SIG-M5 (cell line): ENCODE results near the gene CREB3L2.
A peak's percentile ranks its signal among the peaks of the same experiment; 100 is the strongest.
"Not testable (repeated sequence)": the region's sequence is repeated elsewhere in the genome, so short reads cannot be mapped to it uniquely, and the experiment has no call there.

Experiments
- DNase-seq: peaks from one replicate; lab custom pipeline; 2025; lab: John Stamatoyannopoulos, UW

CREB3L2 gene, protein sequence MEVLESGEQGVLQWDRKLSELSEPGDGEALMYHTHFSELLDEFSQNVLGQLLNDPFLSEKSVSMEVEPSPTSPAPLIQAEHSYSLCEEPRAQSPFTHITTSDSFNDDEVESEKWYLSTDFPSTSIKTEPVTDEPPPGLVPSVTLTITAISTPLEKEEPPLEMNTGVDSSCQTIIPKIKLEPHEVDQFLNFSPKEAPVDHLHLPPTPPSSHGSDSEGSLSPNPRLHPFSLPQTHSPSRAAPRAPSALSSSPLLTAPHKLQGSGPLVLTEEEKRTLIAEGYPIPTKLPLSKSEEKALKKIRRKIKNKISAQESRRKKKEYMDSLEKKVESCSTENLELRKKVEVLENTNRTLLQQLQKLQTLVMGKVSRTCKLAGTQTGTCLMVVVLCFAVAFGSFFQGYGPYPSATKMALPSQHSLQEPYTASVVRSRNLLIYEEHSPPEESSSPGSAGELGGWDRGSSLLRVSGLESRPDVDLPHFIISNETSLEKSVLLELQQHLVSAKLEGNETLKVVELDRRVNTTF

DNA sequence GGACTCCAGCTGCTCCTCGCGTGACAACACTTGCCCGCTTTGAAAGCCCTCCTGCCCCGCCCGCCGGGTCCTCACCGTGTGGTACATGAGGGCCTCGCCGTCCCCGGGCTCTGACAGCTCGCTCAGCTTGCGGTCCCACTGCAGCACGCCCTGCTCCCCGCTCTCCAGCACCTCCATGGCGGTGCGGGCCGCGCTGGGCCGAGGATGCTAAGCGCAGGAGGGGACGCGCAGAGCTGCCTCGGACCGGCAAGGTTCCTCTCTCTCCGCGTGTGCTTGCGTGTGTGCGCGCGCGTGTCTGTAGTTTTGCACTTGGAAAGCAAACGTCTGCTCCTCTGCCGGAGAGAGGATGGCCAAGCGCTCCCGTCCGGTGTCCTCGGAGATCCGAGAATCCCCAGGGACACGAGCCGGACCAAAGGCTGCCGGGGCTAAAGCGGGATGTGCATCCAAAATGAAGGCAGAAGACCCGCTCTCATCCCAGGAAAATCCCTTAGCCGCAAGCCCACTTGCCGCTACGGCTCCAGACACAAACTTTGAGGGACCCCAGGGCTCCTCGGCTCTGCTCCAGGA lies at the start of gene CREB3L2:
TSS of gene CREB3L2 (minus strand) at position 558 of the 567 bp plus-strand sequence. CDS start at position 177, 381 bp downstream.
- no peak for DNase-seq

DNA sequence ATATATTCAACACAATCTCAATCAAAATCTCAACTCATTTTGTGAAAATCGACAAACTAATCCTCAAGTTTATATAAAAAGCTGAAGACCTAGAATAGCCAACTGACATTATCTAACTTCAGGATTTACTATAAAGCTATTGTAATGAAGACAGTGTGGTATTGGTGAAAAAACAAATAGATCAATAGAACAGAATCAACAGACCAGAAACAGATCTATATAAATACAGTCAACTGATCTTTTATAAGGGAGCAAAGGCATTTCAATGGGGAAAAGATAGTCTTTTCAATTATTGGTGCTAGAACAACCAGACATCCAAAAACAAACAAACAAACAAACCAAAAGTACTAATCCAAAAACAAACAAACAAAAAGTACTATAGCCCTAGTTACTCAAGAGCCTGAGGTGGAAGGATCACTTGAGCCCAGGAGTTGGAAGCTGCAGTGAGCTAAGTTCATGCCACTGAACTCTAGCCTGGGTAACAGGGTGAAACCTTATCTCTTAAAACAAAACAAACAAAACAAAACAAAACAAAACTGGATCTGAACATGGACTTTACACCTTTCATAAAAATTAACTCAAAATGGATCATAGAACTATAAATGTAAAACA lies 47.7 kb upstream of the CREB3L2 start:
- DNase-seq: no peak

DNA sequence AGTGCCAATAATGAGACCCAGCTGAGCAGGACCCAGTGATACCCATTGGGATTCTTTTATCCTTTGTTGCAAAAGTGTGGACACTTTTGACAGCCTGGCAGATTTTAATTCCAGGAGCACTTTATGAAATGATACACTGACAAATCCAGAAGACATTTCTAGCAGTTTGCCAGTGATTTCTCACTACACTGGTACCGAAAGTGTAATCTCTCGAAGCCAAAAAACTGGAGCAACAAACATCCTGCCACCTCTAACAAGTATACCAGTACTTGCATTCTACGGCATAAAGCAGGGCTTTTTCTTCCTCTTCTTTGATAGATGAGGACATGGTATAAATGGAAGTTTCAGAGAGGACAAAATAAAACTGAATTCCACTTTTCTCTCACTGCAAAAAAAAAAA lies 46.0 kb upstream of the CREB3L2 start:
- DNase-seq: no peak

DNA sequence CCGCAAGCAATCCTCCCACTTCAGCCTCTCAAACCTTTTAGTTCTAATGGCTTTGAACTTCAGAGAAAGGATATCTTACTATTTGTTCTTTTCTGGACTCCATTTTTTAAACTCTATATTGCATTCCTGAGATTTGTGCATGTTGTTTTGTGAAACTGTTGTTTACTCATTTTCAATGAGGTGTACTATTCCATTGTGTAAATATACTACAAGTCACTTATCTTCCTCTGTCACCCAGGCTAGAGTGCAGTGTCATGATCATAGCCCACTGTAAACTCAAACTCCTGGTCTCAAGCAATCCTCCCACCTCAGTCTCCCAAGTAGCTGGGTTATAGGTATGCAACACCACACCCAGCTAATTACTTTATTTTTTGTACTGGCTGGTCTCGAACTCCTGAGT lies 43.0 kb upstream of the CREB3L2 start:
- no peak for DNase-seq

DNA sequence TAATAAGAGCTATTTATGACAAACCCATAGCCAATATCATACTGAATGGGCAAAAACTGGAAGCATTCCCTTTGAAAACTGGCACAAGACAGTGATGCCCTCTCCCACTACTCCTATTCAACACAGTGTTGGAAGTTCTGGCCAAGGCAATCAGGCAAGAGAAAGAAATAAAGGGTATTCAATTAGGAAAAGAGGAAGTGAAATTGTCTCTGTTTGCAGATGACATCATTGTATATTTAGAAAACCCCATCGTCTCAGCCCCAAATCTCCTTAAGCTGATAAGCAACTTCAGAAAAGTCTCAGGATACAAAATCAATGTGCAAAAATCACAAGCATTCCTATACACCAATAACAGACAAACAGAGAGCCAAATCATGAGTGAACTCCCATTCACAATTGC lies 38.2 kb upstream of the CREB3L2 start:
- not testable (repeated sequence) for DNase-seq

DNA sequence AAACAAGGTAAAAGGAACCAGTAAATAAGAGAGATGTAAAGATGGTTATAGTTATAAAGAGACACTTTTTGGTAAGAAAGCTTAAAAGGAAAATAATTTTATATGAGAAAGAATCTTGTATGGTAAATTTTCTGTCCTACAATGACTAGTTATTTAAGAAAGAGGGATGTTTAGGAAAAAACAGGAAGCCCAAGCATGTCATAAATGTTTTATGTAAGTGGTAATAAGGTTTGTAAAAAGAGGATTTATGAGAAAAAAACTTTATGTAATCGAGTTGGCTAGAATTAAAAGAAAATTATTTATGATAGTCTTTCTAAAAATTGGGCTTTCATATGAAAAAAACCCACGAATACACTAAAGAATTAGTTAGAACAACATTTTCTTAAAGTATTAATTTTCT lies 34.2 kb upstream of the CREB3L2 start:
- DNase-seq: no peak

DNA sequence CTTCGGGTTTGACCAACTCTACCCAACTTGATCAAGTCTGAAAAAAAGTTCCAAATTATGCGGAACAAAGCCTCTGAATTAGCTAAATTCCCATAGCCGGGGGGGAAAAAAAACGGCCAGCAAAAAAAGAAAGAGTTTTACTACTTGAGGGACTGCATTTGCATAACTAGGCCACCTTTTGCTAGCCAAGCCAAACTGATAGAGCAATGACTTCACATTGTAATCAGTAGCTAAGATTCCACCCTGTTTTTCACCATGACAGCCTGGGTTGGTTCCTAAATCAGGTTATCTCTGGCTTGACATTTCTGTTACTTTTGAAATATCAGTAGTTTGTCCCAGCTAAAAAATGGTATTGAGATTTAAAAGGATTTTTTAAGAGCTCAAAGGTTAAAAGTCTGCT lies 31.4 kb upstream of the CREB3L2 start:
- no peak for DNase-seq

DNA sequence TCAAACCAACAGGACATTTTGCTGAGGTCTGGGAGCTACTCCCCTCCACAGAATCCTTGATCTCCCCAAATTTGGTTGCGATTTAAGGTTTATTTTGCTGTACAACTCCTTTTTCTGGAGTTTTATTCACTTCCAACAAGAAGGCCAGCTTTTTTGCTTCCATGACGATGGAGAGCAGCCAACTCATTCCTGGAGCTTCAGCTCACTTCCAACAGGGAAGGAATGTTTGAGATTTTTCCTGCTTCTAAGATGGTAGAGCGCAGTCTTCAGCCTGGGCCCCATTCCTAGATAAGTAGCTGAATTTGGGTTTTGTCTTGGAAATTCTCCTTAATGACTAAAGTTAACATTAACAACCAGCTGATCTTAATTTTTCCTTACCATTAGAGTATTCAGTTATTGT lies 30.9 kb upstream of the CREB3L2 start:
- DNase-seq: no peak

DNA sequence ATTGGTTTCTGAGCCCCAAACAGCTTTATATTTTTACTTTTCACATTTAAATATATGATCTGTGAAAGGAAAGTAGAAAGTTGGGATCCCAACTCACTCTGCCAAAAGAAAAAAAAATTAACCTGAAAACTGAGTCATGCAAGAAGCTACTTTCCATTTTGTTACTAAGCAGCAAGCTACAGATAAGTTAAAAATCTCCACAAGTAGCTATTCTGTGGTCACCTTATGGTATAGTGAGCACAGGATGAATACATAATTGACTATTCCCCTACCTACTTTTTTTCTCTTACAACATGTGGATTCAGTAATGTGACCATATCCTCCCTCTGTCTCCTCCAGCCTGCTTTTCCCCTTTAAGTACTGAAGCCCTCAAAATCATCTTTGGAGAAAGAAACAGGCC lies 30.3 kb upstream of the CREB3L2 start:
- no peak for DNase-seq

DNA sequence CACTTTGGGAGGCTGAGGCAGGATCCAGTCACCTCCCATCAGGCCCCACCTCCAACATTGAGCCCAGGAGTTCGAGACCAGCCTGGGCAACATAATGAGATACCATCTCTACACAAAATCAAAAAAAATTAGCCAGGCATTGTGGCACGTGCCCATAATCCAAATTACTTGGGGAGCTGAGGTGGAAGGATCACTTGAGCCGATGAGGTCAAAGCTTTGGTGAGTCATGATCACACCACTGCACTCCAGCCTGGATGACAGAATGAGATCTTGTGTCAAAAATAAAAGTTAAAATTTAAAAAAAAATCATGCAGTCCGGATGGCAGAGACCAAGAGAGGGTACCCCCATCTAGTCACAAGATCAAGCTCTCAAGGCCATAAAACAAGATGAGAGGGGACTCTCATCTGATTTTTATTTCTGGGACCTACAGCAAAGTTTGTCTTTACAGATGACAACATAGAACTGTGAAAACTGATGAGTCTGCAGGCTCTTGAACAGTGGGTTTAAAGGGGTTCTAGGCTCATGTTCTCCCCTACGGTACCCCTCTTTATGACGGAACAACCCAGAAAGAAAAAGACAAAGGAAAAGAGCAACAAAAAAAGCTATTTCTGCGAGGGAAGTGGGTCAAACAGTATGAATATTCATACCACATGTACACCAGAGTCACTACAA lies 28.9 kb upstream of the CREB3L2 start:
- DNase-seq: no peak

DNA sequence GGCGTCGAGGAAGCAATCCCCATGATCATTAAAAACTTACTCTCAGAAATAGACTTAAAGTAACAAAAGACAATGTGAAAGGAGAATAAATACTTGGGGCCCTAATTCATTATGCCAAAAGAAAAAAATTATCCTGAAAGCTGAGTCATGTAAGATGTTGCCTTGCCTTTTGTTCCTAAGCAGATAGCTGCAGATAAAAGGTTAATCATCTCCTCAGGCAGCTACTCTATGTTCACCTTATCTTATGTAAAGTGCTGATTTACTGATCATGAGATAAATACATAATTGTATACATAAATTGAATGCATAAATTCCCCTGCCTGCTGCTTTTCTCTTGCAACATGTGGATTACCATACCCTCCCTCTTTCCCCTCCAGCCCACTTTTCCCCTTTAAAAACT lies 28.1 kb upstream of the CREB3L2 start:
- no peak for DNase-seq

DNA sequence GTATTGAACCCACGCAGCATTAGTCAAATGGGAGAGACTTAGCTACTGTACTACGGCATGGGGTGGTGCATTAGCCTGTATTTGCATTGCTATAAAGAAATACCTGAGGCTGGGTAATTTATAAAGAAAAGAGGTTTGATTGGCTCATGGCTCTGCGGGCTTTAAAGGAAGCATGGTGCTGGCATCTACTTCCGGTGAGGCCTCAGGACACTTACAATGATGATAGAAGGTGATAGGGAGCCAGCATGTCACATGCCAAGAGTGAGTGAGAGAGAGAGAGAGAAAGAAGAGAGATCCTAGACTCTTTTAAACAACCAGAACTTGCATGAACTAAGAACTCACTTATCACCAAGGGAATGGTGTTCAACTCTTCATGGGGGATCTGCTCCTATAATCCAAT lies 27.2 kb upstream of the CREB3L2 start:
- no peak for DNase-seq

DNA sequence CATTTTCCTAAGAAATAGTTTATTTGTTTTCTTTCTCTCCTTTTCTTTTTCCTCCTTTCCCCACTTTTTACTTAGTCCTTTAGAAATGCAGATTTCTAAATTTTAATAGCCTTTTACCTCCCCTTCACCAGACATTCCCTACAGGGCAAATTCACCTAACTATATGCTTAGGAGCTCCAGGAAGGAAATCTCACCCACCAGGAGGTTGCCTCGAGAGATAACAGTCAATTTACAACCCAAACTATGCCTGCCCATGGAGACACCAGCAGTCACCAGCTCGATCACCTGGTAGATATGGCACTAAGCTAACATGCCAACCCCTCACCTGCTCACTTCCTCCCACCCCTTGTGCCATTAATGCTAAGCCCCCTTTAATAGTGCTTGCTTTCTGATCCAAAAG lies 25.2 kb upstream of the CREB3L2 start:
- no peak for DNase-seq

DNA sequence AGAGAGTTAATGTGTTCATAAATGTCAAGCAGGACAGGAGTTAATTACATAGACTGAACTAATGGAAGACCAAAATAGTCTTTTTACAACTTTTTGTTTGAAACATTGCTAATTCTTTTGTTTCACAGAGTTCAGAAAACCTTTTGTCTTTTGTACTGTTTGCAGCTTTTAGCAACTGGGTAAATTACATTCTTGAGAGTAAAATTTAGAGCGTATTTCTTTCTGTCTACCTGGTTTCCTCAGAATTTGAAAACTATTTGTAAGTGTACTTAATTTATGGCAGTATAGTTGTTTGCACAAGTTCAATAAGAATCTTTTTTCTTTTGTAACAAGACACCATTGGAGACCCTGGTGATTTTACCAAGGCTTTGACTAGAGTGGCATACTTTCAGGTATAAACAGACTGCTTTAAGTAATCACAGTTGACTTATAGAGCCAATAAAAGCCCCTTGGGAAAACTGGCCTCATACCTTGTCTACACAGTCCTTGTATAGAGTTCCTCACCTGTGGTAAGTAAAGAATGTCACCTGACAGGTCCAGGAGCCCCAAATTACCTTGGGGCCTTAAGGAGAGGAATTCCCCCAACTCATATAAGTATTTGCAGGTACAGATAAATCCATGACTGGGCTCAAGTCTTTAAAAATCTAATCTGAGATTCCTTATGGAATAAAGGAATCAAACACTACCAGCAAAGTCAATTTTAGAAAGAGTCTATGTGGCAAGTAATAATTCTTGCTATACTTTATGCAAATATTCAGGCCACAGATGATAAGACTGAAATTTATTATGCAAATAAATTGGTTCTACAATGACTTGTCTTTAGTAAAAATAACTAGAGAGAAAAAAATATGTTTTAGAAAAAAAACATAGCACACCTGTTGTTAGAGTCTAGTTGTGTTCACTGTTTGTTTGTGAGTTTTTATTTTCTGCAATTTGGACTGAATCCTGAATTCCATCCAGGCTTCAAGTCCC lies 23.6 kb upstream of the CREB3L2 start:
- no peak for DNase-seq

DNA sequence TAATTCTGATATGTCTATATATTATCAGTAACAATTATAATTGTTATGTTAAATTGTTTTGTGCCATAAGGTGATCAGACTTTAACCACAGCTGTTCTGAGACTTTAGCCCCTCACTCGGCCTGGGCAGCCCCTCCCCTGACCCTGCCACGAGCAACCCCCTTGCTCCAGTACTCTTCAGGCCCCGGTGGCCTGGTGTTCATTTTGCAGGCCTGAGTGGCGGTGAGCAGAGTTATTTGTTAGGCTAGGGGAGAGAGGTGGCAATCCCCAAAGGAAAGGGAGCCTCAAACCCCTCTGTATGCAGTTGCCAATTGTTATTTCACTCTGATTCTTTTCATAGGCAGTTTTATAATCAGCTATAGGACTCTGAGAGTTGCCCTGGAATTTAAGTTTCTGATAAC lies 22.9 kb upstream of the CREB3L2 start:
- DNase-seq: no peak

DNA sequence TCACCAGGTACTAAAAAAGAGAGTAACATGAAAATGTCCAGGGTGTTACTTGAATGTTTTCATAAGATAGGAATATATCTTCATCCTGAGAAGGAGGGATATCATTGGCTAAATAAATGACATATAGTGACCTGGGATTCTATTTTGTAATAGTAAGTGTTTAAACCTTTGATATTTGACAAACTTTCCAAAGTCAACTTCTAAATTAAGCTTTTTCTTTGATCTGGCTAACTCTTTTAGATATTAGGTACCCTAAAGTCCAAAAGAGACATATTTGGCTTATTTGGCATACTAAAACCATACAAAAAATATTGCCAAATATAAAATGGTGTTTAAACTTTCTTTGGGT lies 22.4 kb upstream of the CREB3L2 start:
- no peak for DNase-seq

DNA sequence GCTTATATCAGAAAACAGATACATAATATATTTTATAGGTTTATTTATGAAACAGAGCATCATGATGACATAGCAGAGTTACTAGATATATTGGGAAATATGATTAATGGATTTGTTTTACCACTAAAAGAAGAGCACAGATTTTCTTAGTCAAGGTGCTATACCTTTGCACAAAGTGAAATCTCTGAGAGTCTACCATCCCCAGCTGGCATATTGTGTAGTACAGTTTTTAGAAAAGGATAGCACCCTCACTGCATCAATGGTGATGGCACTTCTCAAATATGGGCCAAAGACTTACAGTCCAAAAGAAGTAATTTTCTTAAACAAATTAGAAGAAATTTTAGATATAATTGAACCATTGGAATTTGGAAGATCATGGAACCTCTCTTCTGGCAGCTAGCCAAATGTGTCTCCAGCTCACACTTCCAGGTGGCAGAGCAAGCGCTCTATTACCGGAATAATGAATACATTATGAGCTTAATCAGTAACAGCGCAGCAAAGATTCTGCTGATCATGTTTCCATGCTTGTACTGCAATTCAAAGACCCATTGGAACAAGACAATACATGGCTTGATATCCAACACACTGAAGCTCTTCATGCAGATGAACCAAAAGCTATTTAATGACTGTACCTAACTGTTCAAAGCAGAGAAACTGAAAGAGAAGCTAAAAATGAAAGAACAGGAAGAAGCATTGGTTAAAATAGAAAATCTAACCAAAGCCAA lies 21.9 kb upstream of the CREB3L2 start:
- DNase-seq: no peak

DNA sequence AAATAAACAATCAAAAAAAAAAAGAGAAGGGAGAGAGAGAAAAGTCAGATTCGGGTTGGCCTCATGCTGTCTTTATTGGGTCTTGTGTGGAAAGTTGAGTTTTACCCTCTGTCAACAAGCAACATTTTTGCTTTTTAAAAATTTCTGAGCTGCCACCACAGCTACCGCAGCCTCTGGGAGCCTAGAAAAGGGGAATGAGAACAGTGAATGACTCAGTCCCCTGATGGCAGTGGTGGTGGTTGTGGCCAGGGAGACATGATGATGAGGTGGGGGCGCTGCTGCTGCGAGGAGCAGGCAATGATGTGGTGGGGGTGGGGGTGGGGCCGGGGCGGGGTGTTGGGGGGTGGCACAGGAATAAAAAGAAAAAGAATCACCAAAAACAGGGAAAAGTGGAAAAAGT lies 20.0 kb upstream of the CREB3L2 start:
- peak; percentile 38 for DNase-seq

DNA sequence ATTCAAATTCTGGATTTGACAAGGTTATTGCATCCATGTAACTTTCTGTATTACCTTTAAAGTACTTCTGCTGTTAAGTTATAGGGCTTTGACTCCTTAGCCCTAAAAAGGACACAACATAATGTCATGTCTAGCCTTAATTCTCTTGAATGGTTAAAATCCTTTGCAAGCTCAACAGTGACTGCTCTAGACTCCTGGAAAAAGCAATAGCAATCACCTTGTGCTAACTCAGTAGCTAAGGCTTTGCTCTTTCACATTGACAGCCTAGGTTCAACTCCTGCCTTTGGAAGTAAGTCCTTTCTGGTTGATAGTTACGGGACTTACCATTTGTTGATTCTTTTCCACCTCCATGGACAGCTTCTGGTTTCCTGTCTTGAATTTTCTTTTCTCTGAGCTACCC lies 16.1 kb upstream of the CREB3L2 start:
- no peak for DNase-seq

DNA sequence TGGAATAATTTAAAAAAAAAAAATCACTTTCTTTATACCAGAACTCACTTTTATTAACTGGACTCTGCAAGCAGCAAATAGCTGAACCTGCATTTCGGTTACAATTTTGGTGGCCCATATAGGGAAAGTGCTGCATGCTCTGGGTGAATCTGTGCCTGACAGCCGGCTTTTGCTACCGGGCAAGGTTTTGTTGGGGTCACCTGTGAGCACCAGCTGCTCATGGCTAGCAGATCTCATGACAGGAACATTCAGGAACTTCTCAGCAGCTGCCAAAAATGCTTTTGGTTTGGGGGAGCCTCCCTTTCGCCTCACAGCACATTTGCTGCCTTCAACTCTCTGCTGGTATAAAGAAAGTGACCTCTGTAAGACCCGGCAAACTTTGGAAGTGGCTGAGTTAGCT lies 13.2 kb upstream of the CREB3L2 start:
- no peak for DNase-seq

DNA sequence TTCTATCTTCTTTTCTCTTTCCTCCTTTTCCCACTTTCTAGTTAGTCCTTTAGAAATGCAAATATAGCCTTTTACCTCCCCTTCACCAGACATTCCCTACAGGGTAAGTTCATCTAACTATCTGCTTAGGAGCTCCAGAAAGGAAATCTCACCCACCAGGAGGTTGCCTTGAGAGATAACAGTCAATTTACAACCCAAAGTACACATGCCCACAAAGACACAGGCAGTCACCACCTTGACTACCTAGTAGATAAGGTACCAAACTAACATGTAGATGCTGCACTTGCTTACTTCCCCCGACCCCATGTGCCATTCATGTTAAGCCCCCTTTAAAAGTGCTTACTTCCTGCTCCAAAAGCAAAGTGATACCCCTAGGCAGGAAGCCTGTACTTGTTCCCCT lies 12.8 kb upstream of the CREB3L2 start:
- DNase-seq: no peak
